OCI-M2 (cell line): ENCODE measurements around the gene TEDC1.

Source experiments
- DNase-seq: peaks from one replicate; lab custom pipeline; 2025; ENCODE audit not compliant: unreplicated experiment; lab: John Stamatoyannopoulos, UW

TEDC1 gene

GRCh38 chr14:105519946-105520698, 29.1 kb downstream of the TEDC1 start:
- no peak for DNase-seq

GRCh38 chr14:105525326-105525725, 34.3 kb downstream of the TEDC1 start:
- DNase-seq: no peak

- no peak for DNase-seq
Observed at GRCh38 chr14:105525861-105526775, 35.1 kb downstream of the TEDC1 start, which contains the start of gene TMEM121. Gene TMEM121 (plus strand): TSS chr14:105526583. CDS start chr14:105528835, 2,252 bp downstream.

GRCh38 chr14:105526776-105527380, 35.8 kb downstream of the TEDC1 start:
- no peak for DNase-seq

GRCh38 chr14:105527381-105527825, 36.4 kb downstream of the TEDC1 start:
- no peak for DNase-seq

GRCh38 chr14:105527826-105528585, 37.0 kb downstream of the TEDC1 start:
- no peak for DNase-seq

- no peak for DNase-seq
Observed at GRCh38 chr14:105528586-105529318, 37.7 kb downstream of the TEDC1 start.

- no peak for DNase-seq
Observed at GRCh38 chr14:105529319-105529568, 38.2 kb downstream of the TEDC1 start.

GRCh38 chr14:105529569-105530284, 38.7 kb downstream of the TEDC1 start:
- DNase-seq: no peak

- no peak for DNase-seq
Observed at GRCh38 chr14:105530285-105531087, 39.4 kb downstream of the TEDC1 start.

- DNase-seq: no peak
Observed at GRCh38 chr14:105531088-105531893, 40.2 kb downstream of the TEDC1 start.

- DNase-seq: no peak
Observed at GRCh38 chr14:105531894-105532623, 41.0 kb downstream of the TEDC1 start.

GRCh38 chr14:105532735-105533141, 41.7 kb downstream of the TEDC1 start:
- DNase-seq: no peak

- no peak for DNase-seq
Observed at GRCh38 chr14:105533391-105533790, 42.3 kb downstream of the TEDC1 start.

GRCh38 chr14:105533811-105534498, 42.9 kb downstream of the TEDC1 start:
- DNase-seq: no peak

- DNase-seq: no peak
Observed at GRCh38 chr14:105534586-105534985, 43.5 kb downstream of the TEDC1 start.

- DNase-seq: no peak
Observed at GRCh38 chr14:105536051-105536450, 45.0 kb downstream of the TEDC1 start.
